ENCODE measurements around the gene RUNX1.

RUNX1 gene

DNA sequence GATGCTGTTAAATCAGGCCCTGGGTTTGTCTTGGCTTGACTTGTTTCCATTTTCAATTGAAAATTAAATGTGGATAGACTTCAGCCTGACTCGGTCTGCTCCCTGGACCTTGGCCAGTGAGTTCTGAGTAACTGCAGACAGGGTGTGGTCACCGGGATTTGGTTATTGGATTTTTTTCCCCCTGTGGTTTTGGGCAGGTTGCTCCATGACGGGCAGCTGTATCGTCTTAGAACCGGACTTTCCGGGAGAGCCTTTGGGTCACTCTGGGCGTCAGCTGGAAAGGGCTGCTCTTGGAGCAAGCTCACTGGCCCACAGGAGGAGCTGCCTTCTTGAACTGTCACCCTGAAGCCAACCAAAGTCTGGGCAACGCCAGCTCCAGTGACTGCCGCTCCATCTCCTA lies 305.3 kb downstream of the RUNX1 start:
- ATAC-seq = no peak
- TF ChIP-seq CSRNP3 (CRISPR knock-in tag; IDR thresholded peaks at IDR 0.05) (no peak), GLIS3 (CRISPR knock-in tag; IDR thresholded peaks at IDR 0.05) (no peak), ZNF8 (CRISPR knock-in tag; IDR thresholded peaks at IDR 0.05) (no peak), TSHZ2 (CRISPR knock-in tag; IDR thresholded peaks at IDR 0.05) (no peak), ZFP3 (CRISPR knock-in tag; IDR thresholded peaks at IDR 0.05) (no peak), RARB (CRISPR knock-in tag; IDR thresholded peaks at IDR 0.05) (no peak), PPARA (CRISPR knock-in tag; IDR thresholded peaks at IDR 0.05; ENCODE audit: borderline replicate concordance) (no peak), ESRRG (CRISPR knock-in tag; IDR thresholded peaks at IDR 0.05) (no peak), PATZ1 (CRISPR knock-in tag; IDR thresholded peaks at IDR 0.05; ENCODE audit: borderline replicate concordance) (no peak), ZNF70 (CRISPR knock-in tag; IDR thresholded peaks at IDR 0.05) (no peak)

GRCh38 chr21:34743285-34743684 lies 305.8 kb downstream of the RUNX1 start:
- TF ChIP-seq, protein P1, sequence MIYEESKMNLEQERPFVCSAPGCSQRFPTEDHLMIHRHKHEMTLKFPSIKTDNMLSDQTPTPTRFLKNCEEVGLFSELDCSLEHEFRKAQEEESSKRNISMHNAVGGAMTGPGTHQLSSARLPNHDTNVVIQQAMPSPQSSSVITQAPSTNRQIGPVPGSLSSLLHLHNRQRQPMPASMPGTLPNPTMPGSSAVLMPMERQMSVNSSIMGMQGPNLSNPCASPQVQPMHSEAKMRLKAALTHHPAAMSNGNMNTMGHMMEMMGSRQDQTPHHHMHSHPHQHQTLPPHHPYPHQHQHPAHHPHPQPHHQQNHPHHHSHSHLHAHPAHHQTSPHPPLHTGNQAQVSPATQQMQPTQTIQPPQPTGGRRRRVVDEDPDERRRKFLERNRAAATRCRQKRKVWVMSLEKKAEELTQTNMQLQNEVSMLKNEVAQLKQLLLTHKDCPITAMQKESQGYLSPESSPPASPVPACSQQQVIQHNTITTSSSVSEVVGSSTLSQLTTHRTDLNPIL (CRISPR knock-in tag; IDR thresholded peaks at IDR 0.05; ENCODE audit: low read depth) = no peak
- TF ChIP-seq RARB (CRISPR knock-in tag; IDR thresholded peaks at IDR 0.05) (no peak), POU6F1 (CRISPR knock-in tag; IDR thresholded peaks at IDR 0.05; ENCODE audit: borderline replicate concordance, low read depth) (no peak), PATZ1 (CRISPR knock-in tag; IDR thresholded peaks at IDR 0.05; ENCODE audit: borderline replicate concordance) (no peak), CSRNP3 (CRISPR knock-in tag; IDR thresholded peaks at IDR 0.05) (no peak)
- no peak for ATAC-seq

GRCh38 chr21:34740198-34740597 lies 308.9 kb downstream of the RUNX1 start:
- ATAC-seq = no peak
- TF ChIP-seq TSHZ2 (CRISPR knock-in tag; IDR thresholded peaks at IDR 0.05) (no peak), CSDC2 (CRISPR knock-in tag; IDR thresholded peaks at IDR 0.05) (no peak), TOX (CRISPR knock-in tag; IDR thresholded peaks at IDR 0.05; ENCODE audit: borderline replicate concordance) (no peak), PPARA (CRISPR knock-in tag; IDR thresholded peaks at IDR 0.05; ENCODE audit: borderline replicate concordance) (no peak), ZNF70 (CRISPR knock-in tag; IDR thresholded peaks at IDR 0.05) (no peak), ZNF565 (CRISPR knock-in tag; conservative IDR thresholded peaks at IDR 0.05; ENCODE audit: low read depth) (no peak), ISL1 (CRISPR knock-in tag; IDR thresholded peaks at IDR 0.05) (no peak), ZNF8 (CRISPR knock-in tag; IDR thresholded peaks at IDR 0.05) (no peak), TCF4 (CRISPR knock-in tag; IDR thresholded peaks at IDR 0.05; ENCODE audit: borderline replicate concordance) (no peak), SNAI2 (CRISPR knock-in tag; IDR thresholded peaks at IDR 0.05) (no peak), OSR1 (CRISPR knock-in tag; IDR thresholded peaks at IDR 0.05) (no peak), POU6F1 (CRISPR knock-in tag; IDR thresholded peaks at IDR 0.05; ENCODE audit: borderline replicate concordance, low read depth) (no peak), ARNTL (CRISPR knock-in tag; IDR thresholded peaks at IDR 0.05; ENCODE audit: borderline replicate concordance, low read depth) (no peak)

All from SK-N-SH treated with all-trans-retinoic acid at 6 μM for 48 hours (cell line).